ENCODE data around the gene FDX2. TPM values are rescaled to one million over a fixed set of nuclear protein-coding genes. Genes with fewer than 3 reads are reported as not detected.
"Not testable (repeated sequence)": the region's sequence is repeated elsewhere in the genome, so short reads cannot be mapped to it uniquely, and the experiment has no call there.

FDX2 gene
- total and polyA plus RNA-seq, 2 of the 13 experiments (the other 11 are each of a cell fraction or from before 2014, with no cell fraction given) = 21.0 to 24.7 TPM

GRCh38 chr19:10284065-10284959 is 31.5 kb downstream of the FDX2 start:
- TF ChIP-seq HNRNPK (IDR thresholded peaks at IDR 0.05; ENCODE audit: low read depth, low read length, poor library complexity, severe bottlenecking) = no peak
- TF ChIP-seq RBFOX2 (IDR thresholded peaks at IDR 0.05; ENCODE audit: low read depth, low read length) = 0 out of 2 replicates have a peak, but pooled peaks have one; percentile 14
- TF ChIP-seq POLR2A (IDR thresholded peaks at IDR 0.05; ENCODE audit: insufficient read depth in 1 of 2, low read depth in 2 of 2, low read length in 2 of 2) = 0 out of 4 replicates have a peak, but pooled peaks of 1 of the 2 experiments have one; percentile 16
- TF ChIP-seq ZNF292 (CRISPR knock-in tag; IDR thresholded peaks at IDR 0.05; ENCODE audit: borderline replicate concordance, low read depth) = no peak
- FAIRE-seq = no peak

GRCh38 chr19:10283301-10284064 is 32.3 kb downstream of the FDX2 start:
- Histone ChIP-seq H3K4me1 (ENCODE audit: insufficient read depth, low read length) (peaks cover 36% of the 10 kb centered on the region), H3K9ac (ENCODE audit: insufficient read depth, low read depth, low read length) (no peak overlapping the region), H2AFZ (ENCODE audit: low read length) (no peak overlapping the region), H3K36me3 (replicated peaks in 1 of 2; ENCODE audit: control insufficient read depth in 1 of 2, insufficient read depth in 2 of 2, low read length in 2 of 2) (peaks cover 24 to 38% of the 10 kb centered on the region in 2 experiments), H3K4me3 (replicated peaks in 1 of 3; ENCODE audit: insufficient read depth in 1 of 3, low read depth in 2 of 3, low read length in 3 of 3) (no peak overlapping the region), H3K27me3 (ENCODE audit: control insufficient read depth in 1 of 2, insufficient read depth in 2 of 2, low read length in 2 of 2) (no peaks in the 10 kb centered on the region), H3K27ac (ENCODE audit: extremely low read length, insufficient read depth, low read length) (no peak overlapping the region), H3K79me2 (ENCODE audit: insufficient read depth, low read length) (no peaks in the 10 kb centered on the region), H3K9me3 (ENCODE audit: low read length) (no peaks in the 10 kb centered on the region), H4K20me1 (ENCODE audit: insufficient read depth, low read length) (peaks cover 9% of the 10 kb centered on the region; the same call in 1 of the 2 replicates), H3K4me2 (ENCODE audit: low read depth, low read length) (no peak overlapping the region)
- CTCF ChIA-PET (ENCODE audit: low intra/inter-chr PET ratio, low total read pairs) = no interaction called here
- BruUV-seq (replicated peaks) = no TSS peak
- intact Hi-C loops (cut with micrococcal nuclease; ENCODE audit: unreplicated experiment) = no loop called here
- POLR2A ChIA-PET = interaction anchor here (2.1 kb wide), 1 partner anchor 12 kb away, joined by 9 read pairs; the partner anchor contains the start of gene ICAM1
- no peak for ATAC-seq
- DNase-seq (ENCODE audit: low spot score) = no peak
- TF ChIP-seq ZBTB43 (CRISPR knock-in tag; conservative IDR thresholded peaks at IDR 0.05) = no peak
- TF ChIP-seq AGO2 (optimal IDR thresholded peaks at IDR 0.05; ENCODE audit: low read depth, low read length) = peak; percentile 34
- peak; percentile 21 for TF ChIP-seq AGO1 (IDR thresholded peaks at IDR 0.05; ENCODE audit: low read depth, low read length, poor library complexity, severe bottlenecking)
- TF ChIP-seq RBFOX2 (IDR thresholded peaks at IDR 0.05; ENCODE audit: low read depth, low read length) = peak; percentile 66
- no peak for FAIRE-seq
- in situ Hi-C loops (cut with HindIII; ENCODE audit: extremely low pct_ligation_motif_present, low pct_unique_long_range_greater_than_20kb) = no loop called here
- 96% methylated on average over 17 of the region's 23 CpGs for WGBS (ENCODE audit: low lambda C conversion rate)

More at GRCh38 chr19:10284065-10284959, 31.5 kb downstream of the FDX2 start:
- no peak for DNase-seq (ENCODE audit: low spot score)
- over 99% methylated on average over 25 of the region's 34 CpGs for WGBS (ENCODE audit: low lambda C conversion rate)
- Histone ChIP-seq H3K9ac (ENCODE audit: insufficient read depth, low read depth, low read length) (no peak overlapping the region), H3K4me1 (ENCODE audit: insufficient read depth, low read length) (peaks cover 44% of the 10 kb centered on the region), H3K27ac (ENCODE audit: extremely low read length, insufficient read depth, low read length) (no peak overlapping the region), H3K27me3 (ENCODE audit: control insufficient read depth in 1 of 2, insufficient read depth in 2 of 2, low read length in 2 of 2) (no peaks in the 10 kb centered on the region), H3K79me2 (ENCODE audit: insufficient read depth, low read length) (no peaks in the 10 kb centered on the region), H3K9me3 (ENCODE audit: low read length) (no peaks in the 10 kb centered on the region), H3K4me3 (replicated peaks in 1 of 3; ENCODE audit: insufficient read depth in 1 of 3, low read depth in 2 of 3, low read length in 3 of 3) (no peak overlapping the region), H2AFZ (ENCODE audit: low read length) (no peak overlapping the region), H3K36me3 (replicated peaks in 1 of 2; ENCODE audit: control insufficient read depth in 1 of 2, insufficient read depth in 2 of 2, low read length in 2 of 2) (peaks cover 22 to 32% of the 10 kb centered on the region in 2 experiments), H4K20me1 (ENCODE audit: insufficient read depth, low read length) (0 out of 2 replicates have a peak, but pooled peaks cover 6% of the 10 kb centered on the region), H3K4me2 (ENCODE audit: low read depth, low read length) (no peak overlapping the region)
- BruUV-seq (replicated peaks) = no TSS peak
- CTCF ChIA-PET (ENCODE audit: low intra/inter-chr PET ratio, low total read pairs) = no interaction called here
- POLR2A ChIA-PET = interaction anchor here (2.1 kb wide), 1 partner anchor 13 kb away, joined by 9 read pairs; the partner anchor contains the start of gene ICAM1
- no peak for ATAC-seq
- in situ Hi-C loops (cut with HindIII; ENCODE audit: extremely low pct_ligation_motif_present, low pct_unique_long_range_greater_than_20kb) = no loop called here
- intact Hi-C loops (cut with micrococcal nuclease; ENCODE audit: unreplicated experiment) = no loop called here

GRCh38 chr19:10282043-10282442 is 33.8 kb downstream of the FDX2 start:
- BruUV-seq (replicated peaks); H3K27me3 ChIP-seq (ENCODE audit: control insufficient read depth in 1 of 2, insufficient read depth in 2 of 2, low read length in 2 of 2); ATAC-seq; POLR2A ChIA-PET; FAIRE-seq; intact Hi-C loops (cut with micrococcal nuclease; ENCODE audit: unreplicated experiment); CTCF ChIA-PET (ENCODE audit: low intra/inter-chr PET ratio, low total read pairs); H3K4me3 ChIP-seq (replicated peaks in 1 of 3; ENCODE audit: insufficient read depth in 1 of 3, low read depth in 2 of 3, low read length in 3 of 3); in situ Hi-C loops (cut with HindIII; ENCODE audit: extremely low pct_ligation_motif_present, low pct_unique_long_range_greater_than_20kb); H3K9me3 ChIP-seq (ENCODE audit: low read length); H3K9ac ChIP-seq (ENCODE audit: insufficient read depth, low read depth, low read length); H4K20me1 ChIP-seq (ENCODE audit: insufficient read depth, low read length); H3K79me2 ChIP-seq (ENCODE audit: insufficient read depth, low read length); H3K27ac ChIP-seq (ENCODE audit: extremely low read length, insufficient read depth, low read length); DNase-seq (ENCODE audit: low spot score); H3K4me2 ChIP-seq (ENCODE audit: low read depth, low read length); H2AFZ ChIP-seq (ENCODE audit: low read length): not testable (repeated sequence)
- WGBS (ENCODE audit: low lambda C conversion rate) = 95% methylated on average over 5 of the region's 5 CpGs
- peaks cover 21% of the 10 kb centered on the region for H3K4me1 ChIP-seq (ENCODE audit: insufficient read depth, low read length)
- H3K36me3 ChIP-seq (replicated peaks in 1 of 2; ENCODE audit: control insufficient read depth in 1 of 2, insufficient read depth in 2 of 2, low read length in 2 of 2) = peaks cover 24 to 48% of the 10 kb centered on the region in 2 experiments
